Mesothelial cell of epicardium (in vitro differentiated cells): ENCODE results near the gene GP1BA. TPM values are rescaled to one million over a fixed set of nuclear protein-coding genes. Genes with fewer than 3 reads are reported as not detected.
"Not testable (repeated sequence)": the region's sequence is repeated elsewhere in the genome, so short reads cannot be mapped to it uniquely, and the experiment has no call there.

Source experiments
- DNase-seq, 2 experiments: peaks; one replicate each; pipeline ENCODE4 v3.0.0; 2021; ENCODE audit warnings: low spot score in 2 of 2; ENCODE audit not compliant: unreplicated experiment in 2 of 2
- H3K27ac Mint-ChIP-seq: 2 replicates; pipeline ENCODE4 v1.8.0; 2021; ENCODE audit warnings: mixed read lengths
- H3K27me3 Mint-ChIP-seq: 2 replicates; pipeline ENCODE4 v1.8.0; 2021; ENCODE audit warnings: low read depth, mixed read lengths
- H3K36me3 Mint-ChIP-seq: 2 replicates; pipeline ENCODE4 v1.8.0; 2021; ENCODE audit warnings: mixed read lengths
- H3K4me1 Mint-ChIP-seq: 2 replicates; pipeline ENCODE4 v1.8.0; 2021; ENCODE audit warnings: mixed read lengths
- H3K4me3 Mint-ChIP-seq: 2 replicates; pipeline ENCODE4 v1.8.0; 2021; ENCODE audit warnings: mild to moderate bottlenecking, moderate library complexity, mixed read lengths
- H3K9me3 Mint-ChIP-seq: 2 replicates; pipeline ENCODE4 v1.8.0; 2021; ENCODE audit warnings: mixed read lengths
- total RNA-seq: library from RNA; stranded (reverse); gene quantifications from 3 replicates; pipeline ENCODE4 v1.2.1, GENCODE V29; 2021
- TF ChIP-seq, protein P1 (sequence below): fragments of 200-600 bp; sonication (generic); IDR thresholded peaks from one replicate; pipeline ENCODE4 v1.5.0; 2021; ENCODE audit warnings: antibody characterized with exemption; ENCODE audit not compliant: unreplicated experiment

GP1BA gene
- total RNA-seq, 1 donor from 2014 or later = not detected

DNA sequence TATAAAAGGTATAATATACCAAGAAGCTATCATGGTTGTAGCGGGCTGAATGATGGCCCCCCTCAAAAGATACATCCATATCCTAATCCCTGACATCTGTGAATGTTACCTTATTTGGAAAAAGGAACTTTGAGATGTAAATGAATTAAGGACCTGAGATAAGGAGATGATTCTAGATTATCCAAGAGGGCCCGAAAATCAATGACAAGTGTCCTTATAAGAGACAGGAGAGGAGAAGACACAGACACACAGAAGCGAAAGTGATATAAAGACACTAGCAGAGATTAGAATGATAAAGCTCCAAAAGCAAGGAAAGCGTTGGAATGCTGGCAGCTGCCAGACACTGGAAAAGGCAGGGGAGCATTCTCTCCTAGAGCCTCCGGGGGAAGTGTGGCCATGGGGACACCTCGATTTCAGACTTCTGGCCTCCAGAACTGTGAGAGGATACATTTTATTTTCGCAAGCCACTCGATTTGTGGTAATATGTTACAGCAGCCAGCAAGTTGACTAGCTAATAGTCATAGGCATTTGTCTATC is 12.5 kb upstream of the GP1BA start:
- H3K9me3 Mint-ChIP-seq = no peaks in the 10 kb centered on the region
- no peaks in the 10 kb centered on the region for H3K36me3 Mint-ChIP-seq
- TF ChIP-seq, protein P1, sequence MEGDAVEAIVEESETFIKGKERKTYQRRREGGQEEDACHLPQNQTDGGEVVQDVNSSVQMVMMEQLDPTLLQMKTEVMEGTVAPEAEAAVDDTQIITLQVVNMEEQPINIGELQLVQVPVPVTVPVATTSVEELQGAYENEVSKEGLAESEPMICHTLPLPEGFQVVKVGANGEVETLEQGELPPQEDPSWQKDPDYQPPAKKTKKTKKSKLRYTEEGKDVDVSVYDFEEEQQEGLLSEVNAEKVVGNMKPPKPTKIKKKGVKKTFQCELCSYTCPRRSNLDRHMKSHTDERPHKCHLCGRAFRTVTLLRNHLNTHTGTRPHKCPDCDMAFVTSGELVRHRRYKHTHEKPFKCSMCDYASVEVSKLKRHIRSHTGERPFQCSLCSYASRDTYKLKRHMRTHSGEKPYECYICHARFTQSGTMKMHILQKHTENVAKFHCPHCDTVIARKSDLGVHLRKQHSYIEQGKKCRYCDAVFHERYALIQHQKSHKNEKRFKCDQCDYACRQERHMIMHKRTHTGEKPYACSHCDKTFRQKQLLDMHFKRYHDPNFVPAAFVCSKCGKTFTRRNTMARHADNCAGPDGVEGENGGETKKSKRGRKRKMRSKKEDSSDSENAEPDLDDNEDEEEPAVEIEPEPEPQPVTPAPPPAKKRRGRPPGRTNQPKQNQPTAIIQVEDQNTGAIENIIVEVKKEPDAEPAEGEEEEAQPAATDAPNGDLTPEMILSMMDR = no peak
- peak overlapping the region; percentile 78 for H3K27ac Mint-ChIP-seq
- H3K4me1 Mint-ChIP-seq = peaks cover 11% of the 10 kb centered on the region
- H3K4me3 Mint-ChIP-seq = peak overlapping the region; percentile 4
- no peak for DNase-seq
- no peaks in the 10 kb centered on the region for H3K27me3 Mint-ChIP-seq

DNA sequence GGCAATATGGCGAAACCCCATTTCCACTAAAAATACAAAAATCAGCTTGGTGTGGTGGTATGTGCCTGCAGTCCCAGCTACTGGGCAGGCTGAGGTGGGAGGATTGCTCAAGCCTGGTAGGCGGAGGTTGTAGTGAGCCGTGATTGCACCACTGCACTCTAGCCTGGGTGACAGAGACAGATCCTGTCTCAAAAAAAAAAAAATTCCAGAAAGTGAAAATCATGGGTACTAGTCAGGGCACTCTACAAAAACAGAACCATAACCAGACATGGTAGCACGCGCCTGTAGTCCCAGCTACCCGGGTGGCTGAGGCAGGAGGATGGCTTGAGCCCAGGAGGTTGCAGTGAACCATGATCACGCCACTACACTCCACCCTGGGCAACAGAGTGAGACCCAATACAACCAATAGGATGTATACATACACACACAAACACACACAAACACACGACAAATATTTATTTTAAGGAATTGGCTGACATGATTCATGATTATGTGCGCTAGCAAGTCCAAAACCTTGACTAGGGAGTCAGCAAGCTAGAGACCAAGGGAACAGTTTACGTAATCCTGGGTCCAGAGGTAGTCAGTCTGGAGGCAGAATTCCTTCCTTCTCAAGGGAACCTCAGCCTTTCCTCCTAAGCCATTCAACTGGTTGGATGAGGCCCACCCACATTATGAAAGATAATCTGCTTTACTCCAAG is 11.6 kb upstream of the GP1BA start:
- DNase-seq = no peak
- TF ChIP-seq, protein P1 = no peak
- H3K27ac Mint-ChIP-seq = peak overlapping the region; percentile 16

DNA sequence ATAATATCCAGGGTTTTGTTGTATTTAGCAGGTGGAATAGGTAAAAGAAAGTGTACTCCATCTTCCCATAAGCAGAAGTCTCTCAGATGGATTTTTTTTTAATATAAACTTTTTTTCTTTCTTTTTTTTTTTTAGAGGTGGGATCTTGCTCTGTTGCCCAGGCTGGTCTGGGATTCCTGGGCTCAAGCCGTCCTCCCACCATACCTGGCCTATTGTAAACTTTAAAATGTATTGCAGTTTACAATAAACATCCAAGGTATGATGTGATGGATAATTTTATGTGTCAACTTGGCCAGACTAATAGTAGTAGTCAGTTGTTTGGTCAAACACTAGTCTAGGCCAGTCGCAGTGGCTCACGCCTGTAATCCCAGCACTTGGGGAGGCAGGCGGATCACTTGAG is 10.8 kb upstream of the GP1BA start:
- Mint-ChIP-seq H3K4me1 (peaks cover 11% of the 10 kb centered on the region), H3K27ac (no peak overlapping the region), H3K27me3 (no peaks in the 10 kb centered on the region), H3K4me3 (no peak overlapping the region), H3K36me3 (no peaks in the 10 kb centered on the region), H3K9me3 (no peaks in the 10 kb centered on the region)
- DNase-seq = no peak
- TF ChIP-seq, protein P1 = no peak

More for the DNA sequence above, 11.6 kb upstream of the GP1BA start:
- Mint-ChIP-seq H3K4me3 (no peak overlapping the region), H3K4me1 (peaks cover 11% of the 10 kb centered on the region), H3K27me3 (no peaks in the 10 kb centered on the region), H3K36me3 (no peaks in the 10 kb centered on the region), H3K9me3 (no peaks in the 10 kb centered on the region)

DNA sequence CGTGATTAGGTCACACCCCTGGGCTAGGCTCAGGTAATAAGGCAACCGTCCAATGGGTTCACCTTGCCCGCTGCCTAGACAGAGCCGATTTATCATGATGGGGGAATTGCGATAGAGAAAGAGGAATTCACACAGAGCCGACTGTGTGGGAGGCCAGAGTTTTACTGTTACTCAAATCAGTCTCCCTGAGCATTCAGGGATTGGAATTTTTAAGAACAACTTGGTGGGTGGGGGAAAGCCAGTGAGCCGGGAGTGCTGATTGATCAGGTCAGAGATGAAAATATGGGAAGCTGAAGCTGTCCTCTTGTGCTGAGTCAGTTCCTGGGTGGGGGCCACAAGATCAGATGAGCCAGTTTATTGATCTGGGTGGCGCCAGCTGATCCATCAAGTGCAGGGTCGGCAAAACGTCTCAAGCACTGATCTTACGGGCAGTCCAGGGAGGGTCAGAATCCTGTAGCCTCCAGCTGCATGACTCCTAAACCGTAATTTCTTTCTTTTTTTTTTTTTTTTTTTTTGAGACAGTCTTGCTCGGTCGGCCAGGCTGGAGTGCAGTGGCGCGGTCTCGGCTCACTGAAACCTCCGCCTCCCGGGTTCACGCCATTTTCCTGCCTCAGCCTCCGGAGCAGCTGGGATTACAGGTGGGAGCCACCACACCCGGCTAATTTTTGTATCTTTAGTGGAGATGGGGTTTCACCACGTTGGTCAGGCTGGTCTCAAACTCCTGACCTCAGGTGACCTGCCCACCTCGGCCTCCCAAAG is 5.3 kb upstream of the GP1BA start:
- not testable (repeated sequence) for H3K27me3 Mint-ChIP-seq, H3K9me3 Mint-ChIP-seq, DNase-seq, H3K4me3 Mint-ChIP-seq, H3K36me3 Mint-ChIP-seq, H3K4me1 Mint-ChIP-seq
- peak overlapping the region; percentile 37 for H3K27ac Mint-ChIP-seq

DNA sequence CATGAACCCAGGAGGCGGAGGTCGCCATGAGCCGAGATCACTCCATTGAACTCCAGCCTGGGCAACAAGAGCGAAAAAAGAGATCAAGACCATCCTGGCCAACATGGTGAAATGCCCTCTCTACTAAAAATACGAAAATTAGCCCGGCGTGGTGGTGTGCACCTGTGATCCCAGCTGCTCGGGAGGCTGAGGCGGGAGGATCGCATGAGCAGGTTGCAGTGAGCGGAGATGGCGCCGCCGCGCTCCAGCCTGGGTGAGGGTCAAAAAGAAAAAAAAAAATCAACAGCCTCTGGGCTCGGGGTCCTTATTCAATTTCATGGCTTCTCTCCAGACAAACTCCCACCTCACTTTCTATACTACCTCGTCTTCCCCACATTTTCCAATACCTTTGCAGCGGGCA is 3.2 kb upstream of the GP1BA start:
- no peak overlapping the region for H3K27ac Mint-ChIP-seq
- H3K27me3 Mint-ChIP-seq = no peaks in the 10 kb centered on the region
- no peak overlapping the region for H3K4me3 Mint-ChIP-seq
- H3K36me3 Mint-ChIP-seq = peaks cover 1% of the 10 kb centered on the region
- H3K4me1 Mint-ChIP-seq = peaks cover 4% of the 10 kb centered on the region
- no peaks in the 10 kb centered on the region for H3K9me3 Mint-ChIP-seq
- no peak for DNase-seq
- TF ChIP-seq, protein P1 = no peak

DNA sequence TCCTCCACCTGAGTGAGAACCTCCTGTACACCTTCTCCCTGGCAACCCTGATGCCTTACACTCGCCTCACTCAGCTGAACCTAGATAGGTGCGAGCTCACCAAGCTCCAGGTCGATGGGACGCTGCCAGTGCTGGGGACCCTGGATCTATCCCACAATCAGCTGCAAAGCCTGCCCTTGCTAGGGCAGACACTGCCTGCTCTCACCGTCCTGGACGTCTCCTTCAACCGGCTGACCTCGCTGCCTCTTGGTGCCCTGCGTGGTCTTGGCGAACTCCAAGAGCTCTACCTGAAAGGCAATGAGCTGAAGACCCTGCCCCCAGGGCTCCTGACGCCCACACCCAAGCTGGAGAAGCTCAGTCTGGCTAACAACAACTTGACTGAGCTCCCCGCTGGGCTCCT is 679 bp downstream of the GP1BA start:
- H3K4me1 Mint-ChIP-seq = peaks cover 9% of the 10 kb centered on the region
- no peaks in the 10 kb centered on the region for H3K27me3 Mint-ChIP-seq
- H3K4me3 Mint-ChIP-seq = no peak overlapping the region
- DNase-seq = no peak
- H3K27ac Mint-ChIP-seq = no peak overlapping the region
- no peaks in the 10 kb centered on the region for H3K9me3 Mint-ChIP-seq
- H3K36me3 Mint-ChIP-seq = peaks cover 3% of the 10 kb centered on the region
- TF ChIP-seq, protein P1 = no peak
